ENCODE data around the gene RFX7. TPM values are rescaled to one million over a fixed set of nuclear protein-coding genes. Genes with fewer than 3 reads are reported as not detected.

RFX7 gene
- total RNA-seq, 1 experiment from 2014 or later = 43.4 TPM

DNA sequence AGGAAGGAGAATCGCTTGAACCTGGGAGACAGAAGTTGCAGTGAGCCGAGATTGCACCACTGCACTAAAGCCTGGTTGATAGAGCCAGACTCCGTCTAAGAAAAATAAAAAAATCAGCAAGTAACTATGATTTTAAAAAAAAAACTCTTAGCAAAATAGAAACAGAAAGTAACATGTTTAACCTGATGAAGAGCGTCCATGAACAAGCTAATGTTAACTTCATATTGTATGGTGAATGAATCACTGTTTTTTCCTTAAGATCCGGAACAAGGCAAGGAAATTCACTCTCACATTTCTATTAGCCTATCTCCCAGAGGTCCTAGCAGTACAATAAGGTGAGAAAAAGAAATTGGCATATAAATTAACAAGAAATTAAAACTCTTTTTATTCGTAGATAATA is 69.0 kb downstream of the RFX7 start:
- Histone ChIP-seq H3K9ac (ENCODE audit: extremely low read depth, insufficient read length, low read length) (no peak overlapping the region), H3K27me3 (ENCODE audit: insufficient read depth, low read length) (no peaks in the 10 kb centered on the region), H2BK120ac (ENCODE audit: low read depth, low read length, poor library complexity, severe bottlenecking) (no peak overlapping the region), H2BK20ac (ENCODE audit: low read depth, low read length, poor library complexity, severe bottlenecking) (no peak overlapping the region), H3K4ac (ENCODE audit: low read depth, low read length) (no peak overlapping the region), H3T11ph (ENCODE audit: low read length) (no peak overlapping the region), H3K56ac (ENCODE audit: insufficient read length, low read depth, low read length) (no peak overlapping the region), H4K5ac (ENCODE audit: insufficient read length, low read depth, low read length) (no peak overlapping the region), H3K79me2 (ENCODE audit: insufficient read depth, low read length) (peaks cover 5% of the 10 kb centered on the region; the same call in 1 of the 2 replicates), H2AK5ac (ENCODE audit: insufficient read length, low read length) (no peak overlapping the region), H3K4me1 (ENCODE audit: insufficient read depth, low read length) (no peaks in the 10 kb centered on the region), H3K27ac (ENCODE audit: insufficient read length, low read depth, low read length) (no peak overlapping the region), H2AFZ (ENCODE audit: low read length) (no peak overlapping the region), H4K91ac (ENCODE audit: insufficient read length, low read depth, low read length) (no peak overlapping the region), H3K23ac (ENCODE audit: insufficient read length, low read depth, low read length) (no peak overlapping the region), H2BK5ac (ENCODE audit: insufficient read length, low read length) (no peak overlapping the region), H3K4me2 (ENCODE audit: insufficient read depth, insufficient read length, low read length) (no peak overlapping the region), H2BK15ac (ENCODE audit: low read depth, low read length) (no peak overlapping the region), H3K79me1 (ENCODE audit: insufficient read depth, low read depth, low read length, poor library complexity, severe bottlenecking) (peaks cover 3% of the 10 kb centered on the region), H3K9me3 (ENCODE audit: control insufficient read depth, low read depth, low read length) (no peaks in the 10 kb centered on the region), H3K23me2 (ENCODE audit: insufficient read length, low read depth, low read length, poor library complexity, severe bottlenecking) (no peaks in the 10 kb centered on the region), H4K20me1 (ENCODE audit: control insufficient read depth, insufficient read depth, insufficient read length) (no peaks in the 10 kb centered on the region), H4K8ac (replicated peaks; ENCODE audit: insufficient read length, low read depth, low read length) (no peak overlapping the region), H3K18ac (ENCODE audit: insufficient read length, low read depth, low read length) (no peak overlapping the region), H2BK12ac (ENCODE audit: insufficient read length, low read depth, low read length) (no peak overlapping the region), H3K14ac (ENCODE audit: insufficient read depth, low read length) (no peak overlapping the region)
- WGBS (ENCODE audit: extremely low coverage, insufficient read length, low lambda C conversion rate) = no CpG with 5 or more reads among the region's 6 CpGs
- Mint-ChIP-seq H3K36me3 (ENCODE audit: insufficient read depth in 1 of 3, low read depth in 3 of 3) (peaks cover 22 to 32% (median 25%) of the 10 kb centered on the region in 3 experiments), H3K4me1 (no peaks in the 10 kb centered on the region), H3K4me3 (no peak overlapping the region), H3K9me3 (0 out of 5 replicates have a peak, but pooled peaks cover 0 to 2% of the 10 kb centered on the region in 2 experiments), H3K27ac (peak overlapping the region in 1 of 3 experiments; percentile 42; a peak in 1 of 7 replicates), H3K27me3 (ENCODE audit: low read depth) (no peaks in the 10 kb centered on the region)
- no peak for DNase-seq
- TF ChIP-seq, protein P1, sequence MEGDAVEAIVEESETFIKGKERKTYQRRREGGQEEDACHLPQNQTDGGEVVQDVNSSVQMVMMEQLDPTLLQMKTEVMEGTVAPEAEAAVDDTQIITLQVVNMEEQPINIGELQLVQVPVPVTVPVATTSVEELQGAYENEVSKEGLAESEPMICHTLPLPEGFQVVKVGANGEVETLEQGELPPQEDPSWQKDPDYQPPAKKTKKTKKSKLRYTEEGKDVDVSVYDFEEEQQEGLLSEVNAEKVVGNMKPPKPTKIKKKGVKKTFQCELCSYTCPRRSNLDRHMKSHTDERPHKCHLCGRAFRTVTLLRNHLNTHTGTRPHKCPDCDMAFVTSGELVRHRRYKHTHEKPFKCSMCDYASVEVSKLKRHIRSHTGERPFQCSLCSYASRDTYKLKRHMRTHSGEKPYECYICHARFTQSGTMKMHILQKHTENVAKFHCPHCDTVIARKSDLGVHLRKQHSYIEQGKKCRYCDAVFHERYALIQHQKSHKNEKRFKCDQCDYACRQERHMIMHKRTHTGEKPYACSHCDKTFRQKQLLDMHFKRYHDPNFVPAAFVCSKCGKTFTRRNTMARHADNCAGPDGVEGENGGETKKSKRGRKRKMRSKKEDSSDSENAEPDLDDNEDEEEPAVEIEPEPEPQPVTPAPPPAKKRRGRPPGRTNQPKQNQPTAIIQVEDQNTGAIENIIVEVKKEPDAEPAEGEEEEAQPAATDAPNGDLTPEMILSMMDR (conservative IDR thresholded peaks at IDR 0.05) = no peak

All from H9 (cell line).